NCI-H345 (cell line): Measurements from ENCODE around the gene NACC2.
A peak's percentile ranks its signal among the peaks of the same experiment; 100 is the strongest.
"Not testable (repeated sequence)": the region's sequence is repeated elsewhere in the genome, so short reads cannot be mapped to it uniquely, and the experiment has no call there.

ENCODE experiments used
- DNase-seq: peaks from one replicate; lab custom pipeline; 2025; lab: John Stamatoyannopoulos, UW

NACC2 gene

DNA sequence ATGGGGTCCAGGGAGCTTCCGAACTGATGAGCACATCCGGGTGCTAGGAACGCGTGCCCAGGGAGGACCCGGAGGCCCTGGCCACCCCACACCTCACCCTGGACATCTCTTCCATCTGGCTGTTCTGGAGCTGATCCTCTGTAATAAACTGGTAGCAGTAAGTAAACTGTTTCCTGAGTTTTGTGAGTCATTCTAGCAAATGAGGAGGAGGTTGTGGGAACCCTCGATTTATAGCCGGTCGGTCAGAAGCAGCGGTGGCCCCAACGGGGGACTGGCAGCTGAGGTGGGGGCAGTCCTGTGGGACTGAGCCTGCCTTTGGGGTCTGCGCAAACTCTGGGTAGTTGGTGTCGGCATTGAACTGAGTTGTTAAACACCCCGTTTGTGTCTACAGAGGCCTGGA is 118.6 kb downstream of the NACC2 start:
- DNase-seq, result no peak

DNA sequence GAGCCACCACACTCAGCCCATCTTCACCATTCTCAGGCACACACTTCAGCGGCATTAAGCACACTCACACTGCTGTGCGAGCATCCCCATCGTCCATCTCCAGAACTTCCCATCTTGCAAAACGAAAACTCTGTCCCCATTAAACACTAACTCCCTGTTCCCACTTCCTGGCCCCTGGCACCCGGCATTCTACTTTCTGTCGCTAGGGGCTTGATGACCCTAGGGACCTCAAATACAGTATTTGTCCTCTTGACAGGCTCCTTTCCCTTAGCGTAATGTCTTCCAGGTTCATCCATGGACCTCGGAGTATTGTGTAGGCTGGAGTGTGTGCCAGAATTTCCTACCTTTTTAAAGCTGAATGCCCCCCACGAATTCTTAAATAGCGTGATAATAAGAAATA is 119.3 kb downstream of the NACC2 start:
- no peak for DNase-seq

DNA sequence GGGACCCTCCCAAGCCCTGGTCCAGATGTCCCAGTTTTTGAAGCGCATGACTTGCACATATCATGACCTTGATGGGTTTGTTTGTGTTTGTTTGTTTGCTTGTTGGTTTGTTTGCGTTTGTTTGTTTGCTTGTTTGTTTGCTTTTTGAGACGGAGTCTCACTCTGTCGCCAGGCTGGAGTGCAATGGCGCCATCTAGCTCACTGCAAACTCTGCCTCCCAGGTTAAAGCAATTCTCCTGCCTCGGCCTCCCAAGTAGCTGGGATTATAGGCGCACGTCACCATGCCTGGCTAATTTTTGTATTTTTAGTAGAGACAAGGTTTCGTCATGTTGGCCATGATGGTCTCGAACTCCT is 120.9 kb downstream of the NACC2 start:
- DNase-seq, result no peak

GRCh38 chr9:135973277-135974219 is 121.5 kb downstream of the NACC2 start:
- DNase-seq, result peak; percentile 16

DNA sequence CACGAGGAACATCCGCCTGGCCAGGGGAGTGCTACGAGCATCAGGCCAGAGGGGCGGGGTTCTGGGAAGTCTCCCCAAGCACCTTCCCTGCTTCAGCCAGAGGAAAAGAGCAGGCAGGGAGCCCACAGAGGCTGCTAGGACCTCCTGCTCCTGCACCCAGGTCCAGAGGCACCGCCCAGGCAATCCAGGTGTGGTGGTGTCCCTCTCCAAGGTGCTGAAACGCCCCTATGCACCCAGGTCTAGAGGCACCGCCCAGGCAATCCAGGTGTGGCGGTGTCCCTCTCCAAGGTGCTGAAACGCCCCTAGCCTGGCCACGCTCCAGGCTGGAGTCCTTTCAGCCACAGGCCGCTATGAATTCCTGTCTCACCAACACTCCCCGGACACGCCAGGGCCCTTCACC is 123.2 kb downstream of the NACC2 start:
- DNase-seq, result no peak

DNA sequence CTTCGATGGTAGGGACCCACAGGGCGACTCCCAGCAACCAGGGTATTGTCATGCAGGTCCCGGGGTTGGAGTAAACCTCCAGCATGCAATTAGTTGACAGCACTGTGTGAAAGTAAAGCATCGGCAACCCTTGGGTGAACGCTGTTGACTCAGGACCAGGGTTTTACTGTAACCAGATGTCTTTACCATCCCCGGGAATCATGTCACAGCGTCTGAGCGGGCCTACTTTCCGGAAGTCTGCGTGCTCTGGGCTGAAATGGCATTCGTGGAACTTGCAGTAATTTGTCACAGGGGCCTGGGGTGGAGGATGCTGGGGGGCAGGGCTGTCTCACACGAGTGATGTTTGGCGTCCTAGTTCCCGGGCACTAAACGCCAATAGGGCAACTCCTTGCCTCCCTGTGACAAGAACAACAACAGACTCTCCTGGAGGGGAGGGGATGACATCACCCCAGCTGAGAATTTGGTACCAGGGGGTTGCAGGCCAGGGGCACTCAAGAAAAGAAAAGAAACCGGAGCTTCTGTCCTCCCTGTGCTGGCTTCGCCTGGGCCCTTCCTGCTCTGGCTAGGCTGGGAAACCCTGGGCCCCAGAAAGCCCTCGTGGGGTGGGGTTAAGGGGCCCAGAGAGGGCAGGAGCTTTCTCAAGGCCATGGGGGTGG is 123.8 kb downstream of the NACC2 start:
- no peak for DNase-seq

- no peak for DNase-seq
These were observed 124.8 kb downstream of the NACC2 start for GRCh38 chr9:135970128-135970815.

DNA sequence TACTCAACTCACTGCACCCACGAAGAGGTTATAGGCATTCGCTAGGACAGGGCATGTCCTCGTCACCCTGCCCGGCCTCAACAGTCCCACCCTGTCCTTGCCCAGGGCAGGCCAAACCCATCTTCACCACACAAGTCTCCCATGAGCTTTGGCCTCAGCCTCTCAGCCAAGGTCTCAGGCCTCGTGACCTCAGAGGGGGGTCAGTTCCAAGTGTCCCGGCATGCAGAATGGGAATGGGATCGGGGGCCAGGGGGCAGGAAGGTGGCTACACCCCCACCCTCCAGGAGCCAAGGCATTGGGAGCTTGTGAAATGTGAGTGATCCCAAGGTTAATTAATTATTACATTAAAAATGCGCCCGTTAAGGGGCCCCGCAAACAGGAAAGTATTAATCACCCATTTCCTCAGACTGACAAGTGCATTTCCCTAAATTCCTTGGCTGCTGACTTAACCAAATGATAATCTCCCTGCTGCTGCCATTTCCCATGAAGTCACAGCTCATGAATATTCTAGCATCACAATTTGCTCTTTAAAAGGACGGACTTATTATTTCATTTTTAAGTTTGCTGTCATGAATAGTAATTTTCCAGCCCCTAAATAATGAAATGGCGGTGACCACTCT is 125.9 kb downstream of the NACC2 start:
- no peak for DNase-seq

GRCh38 chr9:135968601-135969000 is 126.5 kb downstream of the NACC2 start:
- DNase-seq, result no peak

- DNase-seq, result no peak
These were observed 127.0 kb downstream of the NACC2 start for GRCh38 chr9:135968083-135968476.

GRCh38 chr9:135966916-135967260 is 128.2 kb downstream of the NACC2 start:
- not testable (repeated sequence) for DNase-seq

DNA sequence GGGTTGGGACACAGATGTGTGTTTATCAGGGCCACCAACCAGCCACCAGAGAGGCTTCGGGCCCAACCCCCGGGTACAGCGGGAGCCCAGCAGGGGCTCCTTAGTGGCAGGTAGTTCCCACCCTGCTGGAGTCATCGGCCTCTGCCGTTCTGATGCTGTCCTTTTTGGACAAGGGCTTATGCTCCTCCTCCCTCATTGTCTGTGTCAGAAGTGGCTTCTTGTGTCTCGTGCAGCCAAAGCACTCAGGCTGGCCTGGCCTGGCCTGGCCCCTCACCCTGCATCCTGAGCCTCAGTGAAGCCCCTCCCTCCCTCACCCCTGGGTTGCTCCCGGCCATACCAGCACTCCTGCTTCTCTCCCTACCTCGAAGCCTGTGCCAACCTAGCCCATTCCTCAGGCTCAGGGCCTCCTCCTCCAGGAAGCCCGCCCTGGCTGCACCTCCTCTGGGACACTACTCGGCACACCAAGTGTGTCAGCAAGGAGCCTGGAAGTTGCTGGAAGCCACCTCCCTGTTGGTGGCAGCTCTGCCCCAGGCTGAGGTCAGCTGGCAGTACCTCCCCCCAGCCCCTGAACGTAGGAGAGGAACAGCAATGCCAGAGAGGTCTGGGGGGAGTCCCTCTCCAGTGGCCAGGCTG is 129.8 kb downstream of the NACC2 start:
- no peak for DNase-seq

- DNase-seq, result no peak
These were observed 131.2 kb downstream of the NACC2 start for GRCh38 chr9:135963938-135964337.

DNA sequence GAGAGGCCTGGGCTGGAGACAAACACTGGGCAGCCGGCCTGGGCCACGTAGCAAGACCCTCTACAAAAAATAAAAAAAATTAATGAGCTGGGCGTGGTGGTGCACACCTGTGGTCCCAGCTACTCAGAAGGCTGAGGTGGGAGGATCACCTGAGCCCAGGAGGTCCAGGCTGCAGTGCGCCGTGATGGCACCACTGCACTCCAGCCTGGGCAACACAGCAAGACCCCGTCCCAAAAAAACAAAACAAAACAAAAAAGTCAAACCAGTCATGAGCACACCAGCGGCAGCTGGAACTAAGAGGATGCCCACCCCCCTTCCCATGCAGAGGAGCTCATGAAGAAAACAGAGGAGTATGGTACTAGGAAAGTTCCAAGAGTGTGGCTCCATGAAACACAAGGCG is 131.8 kb downstream of the NACC2 start:
- no peak for DNase-seq

DNA sequence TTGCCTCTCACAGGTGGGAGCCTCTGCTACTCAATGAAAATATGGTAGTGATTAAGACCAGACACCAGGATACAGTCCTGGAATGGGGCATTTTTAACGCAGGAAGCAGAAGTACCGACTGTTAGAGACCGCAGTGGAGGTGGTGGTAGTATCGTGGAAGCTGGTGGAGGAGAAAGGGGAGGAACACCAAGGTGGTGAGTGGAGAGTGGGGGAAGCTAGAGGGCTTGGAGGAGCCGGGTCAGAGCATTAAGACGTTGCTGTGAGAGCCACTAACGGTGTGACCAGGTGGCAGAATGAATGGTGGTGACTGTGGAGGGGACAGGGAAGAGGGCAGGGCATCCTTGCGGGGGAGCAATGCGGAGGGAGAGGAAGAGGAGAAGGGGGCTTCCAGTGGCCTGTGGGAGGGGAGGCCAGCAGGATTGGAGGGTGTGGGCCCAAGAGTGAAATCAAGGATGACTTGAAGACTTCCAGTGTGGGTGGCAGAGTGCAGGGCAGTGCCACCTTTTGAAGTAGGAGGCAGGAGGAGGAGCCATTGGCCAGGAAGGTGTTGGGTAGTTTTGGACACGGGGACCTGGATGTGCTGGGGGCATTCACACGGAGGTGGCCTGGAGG is 132.3 kb downstream of the NACC2 start:
- no peak for DNase-seq

DNA sequence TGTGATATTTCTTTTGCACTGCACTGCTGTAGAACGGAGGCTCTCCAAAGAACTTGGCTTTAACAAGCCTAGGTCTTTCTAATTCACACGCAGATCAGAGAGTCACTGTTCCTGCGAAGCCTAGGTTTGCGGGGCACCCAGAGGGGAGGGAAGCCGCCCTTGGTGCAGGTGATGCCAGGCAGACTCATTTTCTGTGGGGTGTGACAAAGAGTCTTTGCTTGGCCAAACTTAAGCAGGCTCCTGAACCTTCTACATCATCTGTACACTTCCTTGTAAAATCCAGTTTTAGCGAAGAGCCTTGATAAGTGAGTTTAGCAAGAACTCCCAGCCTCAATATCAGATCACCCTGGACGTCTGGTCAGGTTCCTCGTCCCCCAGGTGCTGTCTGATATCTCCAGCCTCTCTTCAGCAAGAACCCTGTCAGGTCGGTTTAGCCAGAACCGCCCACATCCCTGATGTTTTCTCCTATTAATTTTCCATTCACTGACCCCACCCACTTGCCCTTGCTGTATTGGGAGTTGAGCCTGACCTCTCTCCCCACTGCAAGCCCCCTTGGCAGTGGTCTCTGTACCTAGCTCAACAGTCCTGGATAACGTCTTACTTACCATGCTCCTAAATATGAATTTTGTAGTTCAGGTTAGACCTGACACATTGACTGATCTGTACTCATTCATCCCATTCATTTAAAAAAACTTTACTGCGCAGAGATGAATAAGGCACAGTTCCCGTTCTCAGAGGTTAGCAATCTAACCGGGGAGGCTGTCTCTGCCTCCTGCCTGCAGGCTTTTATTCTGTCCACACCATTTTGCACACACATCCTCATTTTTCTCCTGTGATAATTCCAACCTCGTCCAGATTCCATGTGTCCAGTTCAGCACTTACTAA is 133.0 kb downstream of the NACC2 start:
- no peak for DNase-seq

- peak; percentile 97 for DNase-seq
These were observed 133.8 kb downstream of the NACC2 start, which contains the start of gene UBAC1 for GRCh38 chr9:135961277-135961715. Gene UBAC1, minus strand, starts transcription at chr9:135961373. Its CDS starts 211 bp downstream, at chr9:135961162.

DNA sequence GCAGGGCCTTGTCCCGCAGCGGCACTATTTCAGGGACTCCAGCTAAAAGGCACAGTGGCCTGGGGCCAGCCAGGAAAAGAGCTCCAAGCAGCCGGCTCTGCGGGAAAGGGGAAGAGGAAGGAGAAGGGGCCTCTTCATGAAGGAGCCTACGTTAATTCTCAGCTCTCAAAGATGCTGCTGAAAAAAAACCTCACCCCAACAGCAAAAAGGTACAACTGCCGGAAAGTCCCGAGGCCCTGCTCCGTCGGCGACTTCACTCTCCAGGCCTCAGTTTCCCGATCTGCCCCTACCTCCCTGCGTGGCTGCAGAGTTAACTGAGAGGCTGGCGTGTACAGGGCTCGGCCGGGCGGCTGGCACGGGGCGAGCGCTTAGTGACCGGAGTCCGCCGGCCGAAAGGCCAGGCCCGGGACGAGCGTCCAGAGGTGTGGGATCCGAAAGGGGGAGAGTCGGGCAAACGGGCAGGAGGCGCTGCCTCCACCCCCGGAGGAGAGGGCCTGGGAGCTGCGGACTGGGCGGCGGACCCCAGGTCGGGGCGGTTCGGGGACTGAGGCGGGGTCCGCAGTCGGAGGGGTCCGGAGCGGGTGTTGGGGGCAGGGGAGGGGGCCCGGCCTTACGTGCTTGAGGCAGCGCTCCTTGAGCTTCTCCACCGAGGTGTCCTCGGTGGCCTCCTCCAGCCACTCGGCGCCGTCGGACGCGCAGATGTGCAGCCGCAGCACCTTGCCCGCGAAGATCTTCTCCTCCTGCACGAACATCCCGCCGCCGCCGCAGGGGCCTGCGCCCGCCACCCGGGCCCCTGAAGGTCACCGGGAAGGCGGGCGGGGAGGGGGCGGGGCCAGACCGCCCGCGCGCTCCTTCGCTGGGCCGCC is 134.4 kb downstream of the NACC2 start:
- no peak for DNase-seq

GRCh38 chr9:135959814-135960213 is 135.3 kb downstream of the NACC2 start:
- DNase-seq, result no peak
